RWPE2 (cell line): ENCODE results near the gene EGR1.
A peak's percentile ranks its signal among the peaks of the same experiment; 100 is the strongest.

Source experiments
- ATAC-seq: fragments of 200-7000 bp; cut with Tn5 transposase; 3 replicates; pipeline ENCODE4 v1.9.1; 2021; ENCODE audit warnings: low read depth
- DNase-seq: peaks from one replicate; pipeline ENCODE4 v3.0.0-alpha.2; 2020; ENCODE audit warnings: low spot score
- H3K27ac ChIP-seq: fragments of 450-650 bp; 2 replicates; pipeline ENCODE4 v1.5.1; 2017; ENCODE audit warnings: mild to moderate bottlenecking; ENCODE audit not compliant: poor library complexity, severe bottlenecking
- H3K27me3 ChIP-seq: fragments of 250-450 bp; sonication (Bioruptor Pico); 2 replicates; pipeline ENCODE4 v1.5.1; 2021; ENCODE audit warnings: mild to moderate bottlenecking, moderate library complexity; ENCODE audit not compliant: insufficient read depth, poor library complexity, severe bottlenecking
- H3K36me3 ChIP-seq: fragments of 250-450 bp; sonication (Bioruptor Pico); 2 replicates; pipeline ENCODE4 v1.5.1; 2020; ENCODE audit warnings: low read depth, mild to moderate bottlenecking, moderate library complexity
- H3K4me1 ChIP-seq: fragments of 250-450 bp; sonication (Bioruptor Pico); 2 replicates; pipeline ENCODE4 v1.5.1; 2021; ENCODE audit warnings: mild to moderate bottlenecking, moderate library complexity; ENCODE audit not compliant: insufficient read depth, poor library complexity, severe bottlenecking
- H3K4me3 ChIP-seq: fragments of 250-450 bp; sonication (Bioruptor Pico); 2 replicates; pipeline ENCODE4 v1.5.1; 2021; ENCODE audit warnings: mild to moderate bottlenecking, moderate library complexity; ENCODE audit not compliant: severe bottlenecking
- H3K9me3 ChIP-seq: fragments of 250-450 bp; sonication (Bioruptor Pico); 2 replicates; pipeline ENCODE4 v1.5.1; 2021; ENCODE audit warnings: mild to moderate bottlenecking, moderate library complexity; ENCODE audit not compliant: severe bottlenecking
- CTCF ChIP-seq: fragments of 450-650 bp; IDR thresholded peaks from one replicate; pipeline ENCODE4 v1.5.1; 2017; ENCODE audit warnings: mild to moderate bottlenecking, moderate library complexity; ENCODE audit not compliant: poor library complexity, severe bottlenecking

The EGR1 gene

GRCh38 chr5:138466900-138467710, 1.8 kb downstream of the EGR1 start:
- Histone ChIP-seq H3K27me3 (no peaks in the 10 kb centered on the region), H3K4me3 (peak overlapping the region; percentile 86), H3K9me3 (no peaks in the 10 kb centered on the region), H3K27ac (no peak overlapping the region), H3K4me1 (peaks cover 7% of the 10 kb centered on the region), H3K36me3 (peaks cover 26% of the 10 kb centered on the region)
- DNase-seq (peak; percentile 77), ATAC-seq (no peak)
- no peak for TF ChIP-seq CTCF

GRCh38 chr5:138467711-138468132, 2.4 kb downstream of the EGR1 start:
- Histone ChIP-seq H3K4me3 (no peak overlapping the region), H3K4me1 (peaks cover 7% of the 10 kb centered on the region), H3K9me3 (no peaks in the 10 kb centered on the region), H3K27ac (no peak overlapping the region), H3K36me3 (peaks cover 26% of the 10 kb centered on the region), H3K27me3 (no peaks in the 10 kb centered on the region)
- DNase-seq (peak; percentile 72), ATAC-seq (no peak)
- no peak for TF ChIP-seq CTCF

GRCh38 chr5:138468133-138468965, 3.1 kb downstream of the EGR1 start:
- Histone ChIP-seq H3K9me3 (no peaks in the 10 kb centered on the region), H3K4me1 (peaks cover 7% of the 10 kb centered on the region), H3K4me3 (no peak overlapping the region), H3K27ac (no peak overlapping the region), H3K27me3 (no peaks in the 10 kb centered on the region), H3K36me3 (peaks cover 26% of the 10 kb centered on the region)
- no peak for TF ChIP-seq CTCF
- DNase-seq (no peak), ATAC-seq (no peak)

- Histone ChIP-seq H3K4me1 (peaks cover 7% of the 10 kb centered on the region), H3K27ac (no peak overlapping the region), H3K36me3 (peaks cover 26% of the 10 kb centered on the region), H3K4me3 (no peak overlapping the region), H3K9me3 (no peaks in the 10 kb centered on the region), H3K27me3 (no peaks in the 10 kb centered on the region)
- no peak for DNase-seq
- TF ChIP-seq CTCF = no peak
- ATAC-seq = no peak
These were observed 3.8 kb downstream of the EGR1 start for GRCh38 chr5:138468966-138469539.
